ENCODE measurements around the gene GRN. TPM values are rescaled to one million over a fixed set of nuclear protein-coding genes. Genes with fewer than 3 reads are reported as not detected.
A peak's percentile ranks its signal among the peaks of the same experiment; 100 is the strongest.
"Not testable (repeated sequence)": the region's sequence is repeated elsewhere in the genome, so short reads cannot be mapped to it uniquely, and the experiment has no call there.

Gene GRN
- total RNA-seq, 2 donors from 2014 or later = 343 to 466 TPM

DNA sequence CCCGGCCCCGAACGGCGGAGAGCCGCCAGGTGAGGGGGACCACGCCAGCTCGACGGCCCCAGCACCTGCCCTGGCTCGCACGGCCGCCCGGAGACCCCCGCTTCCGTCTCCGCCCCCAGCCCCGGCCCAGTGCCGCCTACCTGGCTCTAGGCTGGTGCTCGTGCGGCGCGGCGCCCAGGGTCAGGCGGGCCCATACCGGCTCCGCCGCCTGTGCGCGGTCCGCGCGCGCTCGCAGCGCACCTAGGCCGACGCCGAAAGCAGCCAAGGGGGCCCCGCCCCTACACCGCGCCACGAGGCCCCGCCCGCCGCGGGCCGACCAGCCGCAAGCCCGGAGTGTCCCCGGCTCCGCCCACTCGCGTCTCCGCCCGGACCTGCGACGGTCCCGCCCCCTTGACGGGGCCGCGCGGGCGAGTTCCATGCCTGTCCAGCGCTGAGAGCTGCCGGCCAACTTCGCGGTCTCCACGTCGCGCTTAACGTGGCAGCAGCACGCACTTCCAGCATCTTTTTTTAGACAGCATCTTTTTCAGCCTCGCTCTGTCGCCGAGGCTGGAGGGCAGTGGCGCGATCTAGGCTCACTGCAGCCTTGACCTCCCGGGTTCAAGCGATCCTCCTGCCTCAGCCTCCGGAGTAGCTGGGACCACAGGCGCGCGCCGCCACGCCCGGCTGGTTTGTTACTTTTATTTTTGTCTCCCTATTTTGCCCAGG is 20.4 kb upstream of the GRN start, which contains the start of gene SLC25A39:
Gene SLC25A39, minus strand, starts transcription at position 253 of the 705 bp plus-strand sequence. CDS start 1,261 bp downstream, outside the sequence.
- intact Hi-C loops (cut with DNase I) = loop anchor here (5.0 kb wide), 1 partner anchor 112 kb away; no protein-coding TSS in a partner anchor
- TF ChIP-seq, protein P1, sequence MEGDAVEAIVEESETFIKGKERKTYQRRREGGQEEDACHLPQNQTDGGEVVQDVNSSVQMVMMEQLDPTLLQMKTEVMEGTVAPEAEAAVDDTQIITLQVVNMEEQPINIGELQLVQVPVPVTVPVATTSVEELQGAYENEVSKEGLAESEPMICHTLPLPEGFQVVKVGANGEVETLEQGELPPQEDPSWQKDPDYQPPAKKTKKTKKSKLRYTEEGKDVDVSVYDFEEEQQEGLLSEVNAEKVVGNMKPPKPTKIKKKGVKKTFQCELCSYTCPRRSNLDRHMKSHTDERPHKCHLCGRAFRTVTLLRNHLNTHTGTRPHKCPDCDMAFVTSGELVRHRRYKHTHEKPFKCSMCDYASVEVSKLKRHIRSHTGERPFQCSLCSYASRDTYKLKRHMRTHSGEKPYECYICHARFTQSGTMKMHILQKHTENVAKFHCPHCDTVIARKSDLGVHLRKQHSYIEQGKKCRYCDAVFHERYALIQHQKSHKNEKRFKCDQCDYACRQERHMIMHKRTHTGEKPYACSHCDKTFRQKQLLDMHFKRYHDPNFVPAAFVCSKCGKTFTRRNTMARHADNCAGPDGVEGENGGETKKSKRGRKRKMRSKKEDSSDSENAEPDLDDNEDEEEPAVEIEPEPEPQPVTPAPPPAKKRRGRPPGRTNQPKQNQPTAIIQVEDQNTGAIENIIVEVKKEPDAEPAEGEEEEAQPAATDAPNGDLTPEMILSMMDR (IDR thresholded peaks at IDR 0.05) = no peak
- H3K27ac ChIP-seq = peak within 1 kb of the TSS; percentile 98
- H3K4me1 ChIP-seq = peaks cover 5% of the 10 kb centered on the region
- H3K9ac ChIP-seq (ENCODE audit: low read depth in 2 of 2, low read length in 2 of 2) = peak within 1 kb of the TSS; percentile 93 to 94
- no peaks in the 10 kb centered on the region for H3K27me3 ChIP-seq
- DNase-seq = peak; percentile 95
- no peaks in the 10 kb centered on the region for H3K9me3 ChIP-seq
- H3K36me3 ChIP-seq = no peaks in the 10 kb centered on the region
- H3K4me3 ChIP-seq = peak within 1 kb of the TSS; percentile 94

DNA sequence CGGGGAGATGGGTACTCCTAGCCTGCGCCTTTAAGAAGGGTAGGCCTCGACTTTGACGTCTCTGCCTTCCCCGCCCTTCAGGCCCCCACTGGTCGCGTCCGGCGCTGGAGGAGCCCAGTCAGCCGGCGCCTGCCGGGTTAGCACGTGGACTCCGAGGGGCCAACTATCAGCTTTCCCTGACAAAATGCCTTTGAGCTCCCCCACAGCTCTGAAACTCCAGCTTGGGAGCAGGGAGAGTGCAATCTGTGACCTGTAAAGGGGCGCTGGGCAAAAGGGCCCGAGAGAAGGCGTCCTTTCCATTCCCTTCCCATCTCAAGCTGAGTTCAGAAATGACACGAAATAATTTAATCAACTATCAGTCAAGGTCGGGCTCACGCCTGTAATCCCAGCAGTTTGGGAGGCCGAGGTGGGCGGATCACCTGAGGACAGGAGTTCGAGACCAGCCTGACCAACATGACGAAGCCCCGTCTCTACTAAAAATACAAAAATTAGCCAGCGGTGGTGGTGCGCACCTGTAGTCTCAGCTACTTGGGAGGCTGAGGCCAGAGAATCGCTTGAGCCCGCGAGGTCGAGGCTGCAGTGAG is 18.1 kb upstream of the GRN start:
- Histone ChIP-seq H3K9me3 (no peaks in the 10 kb centered on the region), H3K27ac (no peak overlapping the region), H3K36me3 (no peaks in the 10 kb centered on the region), H3K4me1 (peaks cover 5% of the 10 kb centered on the region), H3K9ac (ENCODE audit: low read depth in 2 of 2, low read length in 2 of 2) (peak overlapping the region in 1 of 2 donors; percentile 8), H3K4me3 (no peak overlapping the region), H3K27me3 (no peaks in the 10 kb centered on the region)
- intact Hi-C loops (cut with DNase I) = no loop called here
- peak; percentile 99 for DNase-seq
- TF ChIP-seq, protein P1 (IDR thresholded peaks at IDR 0.05) = no peak

DNA sequence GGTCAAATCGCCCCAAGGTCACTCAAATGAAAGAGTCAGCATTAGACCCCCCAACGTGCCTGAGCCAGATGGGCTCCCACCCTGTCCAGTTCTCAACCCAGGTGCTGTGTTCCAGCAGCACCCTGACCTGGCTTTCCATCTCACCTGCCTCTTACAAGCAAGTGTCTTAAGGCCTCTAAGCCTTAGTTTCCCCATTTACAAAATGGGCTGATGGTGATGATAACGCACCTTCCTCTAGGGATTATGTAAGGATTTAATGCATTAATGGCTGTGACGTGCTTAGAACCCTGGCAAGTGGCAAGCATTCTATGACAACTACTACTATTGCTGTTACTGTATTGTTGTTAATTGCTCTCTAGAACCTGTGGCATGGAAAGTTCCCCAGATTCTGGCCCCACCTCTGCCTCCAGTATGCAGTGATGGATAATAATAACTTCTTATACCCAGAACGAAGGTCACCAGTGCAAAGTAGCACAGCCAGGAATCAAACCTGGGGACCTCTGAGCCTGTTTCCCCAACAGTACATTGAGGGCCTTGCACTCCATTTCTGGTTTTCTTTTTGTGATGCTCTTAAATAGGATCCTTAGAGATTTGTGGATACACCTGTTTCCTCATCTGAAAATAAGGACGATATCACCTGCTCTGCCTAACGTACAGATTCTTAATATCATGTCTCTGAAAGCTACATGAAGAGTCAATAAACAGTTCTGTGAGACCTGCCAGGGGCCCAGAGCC is 17.2 kb upstream of the GRN start:
- TF ChIP-seq, protein P1 (IDR thresholded peaks at IDR 0.05) = no peak
- Histone ChIP-seq H3K36me3 (no peaks in the 10 kb centered on the region), H3K9me3 (no peaks in the 10 kb centered on the region), H3K4me1 (peaks cover 5% of the 10 kb centered on the region), H3K9ac (ENCODE audit: low read depth in 2 of 2, low read length in 2 of 2) (no peak overlapping the region), H3K27ac (no peak overlapping the region), H3K4me3 (no peak overlapping the region), H3K27me3 (no peaks in the 10 kb centered on the region)
- intact Hi-C loops (cut with DNase I) = no loop called here
- DNase-seq = no peak

DNA sequence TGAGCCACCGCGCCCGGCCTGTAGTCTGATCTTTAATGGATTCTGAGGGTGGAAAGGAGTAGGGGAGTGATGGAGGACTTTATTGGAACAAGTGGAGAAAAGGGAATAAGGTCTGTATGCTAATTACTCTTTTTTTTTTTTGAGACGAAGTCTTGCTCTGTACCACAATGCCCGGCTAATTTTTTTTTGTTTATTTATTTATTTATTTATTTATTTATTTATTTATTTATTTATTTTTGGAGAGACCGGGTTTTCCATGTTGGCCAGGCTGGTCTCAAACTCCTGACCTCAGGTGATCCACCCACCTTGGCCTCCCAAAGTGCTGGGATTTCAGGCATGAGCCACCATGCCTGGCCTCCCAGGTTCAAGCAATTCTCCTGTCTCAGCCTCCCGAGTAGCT is 15.6 kb upstream of the GRN start:
- H3K4me1 ChIP-seq = not testable (repeated sequence)

DNA sequence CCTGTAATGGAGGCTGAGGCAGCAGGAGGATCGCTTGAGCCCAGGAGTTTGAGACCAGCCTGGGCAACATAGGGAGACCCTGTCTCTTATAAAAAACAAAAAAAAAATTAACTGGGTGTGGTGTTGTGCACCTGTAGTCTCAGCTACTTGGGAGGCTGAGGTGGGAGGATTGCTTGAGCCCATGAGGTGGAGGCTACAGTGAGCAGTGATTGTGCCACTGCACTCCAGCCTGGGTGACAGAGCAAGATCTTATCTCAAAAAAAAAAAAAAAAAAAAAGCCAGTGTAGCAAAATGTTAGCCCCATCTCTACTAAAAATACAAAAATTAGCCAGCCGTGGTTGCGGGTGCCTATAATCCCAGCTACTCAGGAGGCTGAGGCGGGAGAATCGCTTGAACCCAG is 14.8 kb upstream of the GRN start:
- H3K4me3 ChIP-seq; intact Hi-C loops (cut with DNase I); H3K27ac ChIP-seq; H3K27me3 ChIP-seq; H3K36me3 ChIP-seq; DNase-seq; H3K9ac ChIP-seq (ENCODE audit: low read depth in 2 of 2, low read length in 2 of 2); H3K4me1 ChIP-seq; H3K9me3 ChIP-seq: not testable (repeated sequence)

More for the DNA sequence above, 15.6 kb upstream of the GRN start:
- H3K9me3 ChIP-seq; H3K27me3 ChIP-seq; H3K27ac ChIP-seq; intact Hi-C loops (cut with DNase I); H3K36me3 ChIP-seq; DNase-seq; H3K9ac ChIP-seq (ENCODE audit: low read depth in 2 of 2, low read length in 2 of 2); H3K4me3 ChIP-seq: not testable (repeated sequence)

DNA sequence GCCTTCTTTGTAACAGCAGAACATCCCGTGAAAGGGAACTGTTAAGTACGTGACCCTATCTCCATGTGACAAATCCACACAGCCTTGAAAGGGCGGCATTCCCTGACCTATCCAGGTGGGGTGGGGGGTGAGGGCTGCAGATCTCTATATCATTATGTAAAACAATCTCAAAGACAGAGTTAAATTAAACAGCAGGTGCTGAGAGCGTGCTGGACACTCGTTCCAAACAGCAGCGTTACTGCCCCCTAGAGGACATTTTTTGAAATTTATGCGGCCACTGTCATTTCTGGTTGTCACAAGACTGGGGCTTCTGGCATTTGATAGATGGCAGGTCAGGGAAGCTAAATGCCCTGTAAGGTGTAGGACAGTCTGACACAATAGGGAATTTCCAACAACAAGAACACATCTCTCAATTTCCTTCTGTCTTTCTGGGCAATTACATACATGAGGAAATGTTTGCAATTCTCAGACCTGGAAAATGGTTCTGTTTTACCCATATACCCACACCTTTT is 13.8 kb upstream of the GRN start:
- Histone ChIP-seq H3K9ac (ENCODE audit: low read depth in 2 of 2, low read length in 2 of 2) (no peak overlapping the region), H3K9me3 (no peaks in the 10 kb centered on the region), H3K27me3 (no peaks in the 10 kb centered on the region), H3K27ac (no peak overlapping the region), H3K36me3 (no peaks in the 10 kb centered on the region), H3K4me1 (no peaks in the 10 kb centered on the region), H3K4me3 (no peak overlapping the region)
- peak; percentile 87 for DNase-seq
- intact Hi-C loops (cut with DNase I) = no loop called here
- TF ChIP-seq, protein P1 (IDR thresholded peaks at IDR 0.05) = peak; percentile 77

All from colonic mucosa (tissue), 4 donors.